Tibial artery (tissue), 4 donors: ENCODE measurements around the gene TDRD10.

Experiments used
- DNase-seq, 2 donors: peaks; one replicate each; pipeline ENCODE4 v3.0.0-alpha.2; 2019
- H3K27ac ChIP-seq, 2 donors: fragments of 200-600 bp; sonication (generic) in 1 of 2; 1 replicate in 1 of 2; 2 replicates in 1 of 2; pipeline ENCODE4 v1.5.1; 2018 to 2019; ENCODE audit warnings: mild to moderate bottlenecking in 1 of 2
- H3K27me3 ChIP-seq, 2 donors: fragments of 200-600 bp; sonication (generic) in 1 of 2; one replicate each; pipeline versions ENCODE4 v1.5.1 to v1.6.0; 2016 to 2019
- H3K36me3 ChIP-seq, 3 donors: fragments of 200-600 bp; sonication (generic) in 2 of 3; one replicate each; pipeline ENCODE4 v1.5.1; 2016 to 2019; ENCODE audit warnings: mild to moderate bottlenecking in 2 of 3
- H3K4me1 ChIP-seq, 4 donors: fragments of 200-600 bp; sonication (generic) in 2 of 4; 1 replicate in 3 of 4; 2 replicates in 1 of 4; pipeline ENCODE4 v1.5.1; 2016 to 2019
- H3K4me3 ChIP-seq, 2 donors: fragments of 200-600 bp; sonication (generic) in 1 of 2; 1 replicate in 1 of 2; 2 replicates in 1 of 2; pipeline ENCODE4 v1.5.1; 2018 to 2019; ENCODE audit warnings: mild to moderate bottlenecking in 2 of 2
- H3K9me3 ChIP-seq, 3 donors: fragments of 200-600 bp; sonication (generic) in 1 of 3; one replicate each; pipeline ENCODE4 v1.5.1; 2016 to 2019
- intact Hi-C: fragments of 100-400 bp; cut with DNase I; formaldehyde crosslinking; loops from one replicate; pipeline ENCODE4 v1.15.0; 2023; ENCODE audit warnings: low total_unique reads
- TF ChIP-seq, protein P1 (sequence below), 2 experiments: fragments of 200-600 bp in 1 of 2; fragments of 450-650 bp in 1 of 2; IDR thresholded peaks; one replicate each; pipeline ENCODE4 v1.5.1; 2017 to 2019; ENCODE audit warnings: antibody characterized with exemption in 2 of 2, mild to moderate bottlenecking in 1 of 2, moderate library complexity in 1 of 2

Gene TDRD10

DNA sequence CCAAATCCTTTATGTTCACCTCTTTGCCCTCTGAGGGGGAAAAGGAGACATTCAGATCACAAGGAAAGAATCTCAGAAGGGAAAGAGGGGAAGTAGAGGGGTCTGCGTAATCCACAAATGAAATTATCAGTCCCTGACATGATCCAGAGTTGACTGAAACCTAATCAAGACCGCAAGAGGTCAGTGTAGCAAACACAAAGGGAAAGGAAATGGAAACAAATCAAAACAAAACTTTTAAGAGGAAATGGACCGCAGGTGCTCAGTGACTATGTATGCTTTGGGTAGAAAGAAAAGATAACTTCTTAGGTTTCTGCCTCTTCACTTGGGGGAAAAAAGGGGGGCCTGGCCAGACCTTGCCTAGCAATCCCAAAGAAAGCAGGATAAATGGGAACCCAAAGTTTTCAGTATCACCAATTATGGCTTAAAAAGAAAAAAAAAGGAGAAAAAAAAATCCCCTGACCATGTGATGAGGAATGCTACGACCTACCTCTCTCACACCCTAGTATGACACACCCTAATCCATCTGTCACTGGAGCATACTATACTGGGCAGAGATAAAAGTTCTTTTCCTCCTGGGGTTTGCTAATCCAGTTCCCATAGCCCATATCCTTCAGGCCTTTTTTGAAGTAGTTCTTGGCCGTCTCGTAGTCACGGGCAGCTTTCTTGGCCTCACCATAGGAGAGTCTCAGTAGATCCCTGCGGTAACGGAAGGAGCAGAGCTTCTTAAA, 82.4 kb downstream of the TDRD10 start:
- peak in 1 of 2 donors; percentile 6 for DNase-seq
- H3K36me3 ChIP-seq: peaks cover 83 to 100% (median 98%) of the 10 kb centered on the region in 3 donors
- H3K27ac ChIP-seq: no peak overlapping the region
- H3K27me3 ChIP-seq: no peaks in the 10 kb centered on the region
- no peaks in the 10 kb centered on the region for H3K4me1 ChIP-seq
- H3K4me3 ChIP-seq: no peak overlapping the region
- TF ChIP-seq, protein P1, sequence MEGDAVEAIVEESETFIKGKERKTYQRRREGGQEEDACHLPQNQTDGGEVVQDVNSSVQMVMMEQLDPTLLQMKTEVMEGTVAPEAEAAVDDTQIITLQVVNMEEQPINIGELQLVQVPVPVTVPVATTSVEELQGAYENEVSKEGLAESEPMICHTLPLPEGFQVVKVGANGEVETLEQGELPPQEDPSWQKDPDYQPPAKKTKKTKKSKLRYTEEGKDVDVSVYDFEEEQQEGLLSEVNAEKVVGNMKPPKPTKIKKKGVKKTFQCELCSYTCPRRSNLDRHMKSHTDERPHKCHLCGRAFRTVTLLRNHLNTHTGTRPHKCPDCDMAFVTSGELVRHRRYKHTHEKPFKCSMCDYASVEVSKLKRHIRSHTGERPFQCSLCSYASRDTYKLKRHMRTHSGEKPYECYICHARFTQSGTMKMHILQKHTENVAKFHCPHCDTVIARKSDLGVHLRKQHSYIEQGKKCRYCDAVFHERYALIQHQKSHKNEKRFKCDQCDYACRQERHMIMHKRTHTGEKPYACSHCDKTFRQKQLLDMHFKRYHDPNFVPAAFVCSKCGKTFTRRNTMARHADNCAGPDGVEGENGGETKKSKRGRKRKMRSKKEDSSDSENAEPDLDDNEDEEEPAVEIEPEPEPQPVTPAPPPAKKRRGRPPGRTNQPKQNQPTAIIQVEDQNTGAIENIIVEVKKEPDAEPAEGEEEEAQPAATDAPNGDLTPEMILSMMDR (IDR thresholded peaks at IDR 0.05): no peak
- no peaks in the 10 kb centered on the region for H3K9me3 ChIP-seq
- intact Hi-C loops: no loop called here

GRCh38 chr1:154586231-154586630, 84.2 kb downstream of the TDRD10 start:
- Histone ChIP-seq H3K36me3 (peaks cover 94 to 100% (median 98%) of the 10 kb centered on the region in 3 donors), H3K4me1 (no peaks in the 10 kb centered on the region), H3K27me3 (no peaks in the 10 kb centered on the region), H3K4me3 (no peak overlapping the region), H3K9me3 (no peaks in the 10 kb centered on the region), H3K27ac (no peak overlapping the region)
- no peak for DNase-seq
- intact Hi-C loops: no loop called here
- TF ChIP-seq, protein P1 (IDR thresholded peaks at IDR 0.05): no peak

DNA sequence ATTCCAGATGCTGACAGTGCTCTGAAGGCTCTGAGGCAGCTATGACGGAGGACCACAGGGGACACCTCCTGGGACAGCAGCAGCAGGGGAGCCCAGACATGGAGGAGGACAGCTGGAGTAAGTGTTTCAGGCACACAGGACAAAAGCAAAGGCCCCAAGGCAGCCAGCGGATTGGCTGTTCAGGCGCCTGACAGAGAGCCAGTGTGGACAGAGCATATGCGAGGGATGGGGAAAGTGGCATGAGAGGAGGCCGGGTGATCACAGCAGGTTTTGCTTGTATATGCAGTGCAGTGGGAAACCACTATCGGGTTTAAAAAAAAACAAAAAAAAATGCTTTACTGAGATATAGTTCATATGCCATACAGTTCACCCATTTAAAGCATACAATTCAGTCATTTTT, 84.6 kb downstream of the TDRD10 start:
- no peaks in the 10 kb centered on the region for H3K9me3 ChIP-seq
- no peak overlapping the region for H3K27ac ChIP-seq
- H3K4me3 ChIP-seq: no peak overlapping the region
- TF ChIP-seq, protein P1 (IDR thresholded peaks at IDR 0.05): no peak
- H3K27me3 ChIP-seq: no peaks in the 10 kb centered on the region
- no peaks in the 10 kb centered on the region for H3K4me1 ChIP-seq
- no peak for DNase-seq
- H3K36me3 ChIP-seq: peaks cover 96 to 100% (median 100%) of the 10 kb centered on the region in 3 donors
- intact Hi-C loops: no loop called here

DNA sequence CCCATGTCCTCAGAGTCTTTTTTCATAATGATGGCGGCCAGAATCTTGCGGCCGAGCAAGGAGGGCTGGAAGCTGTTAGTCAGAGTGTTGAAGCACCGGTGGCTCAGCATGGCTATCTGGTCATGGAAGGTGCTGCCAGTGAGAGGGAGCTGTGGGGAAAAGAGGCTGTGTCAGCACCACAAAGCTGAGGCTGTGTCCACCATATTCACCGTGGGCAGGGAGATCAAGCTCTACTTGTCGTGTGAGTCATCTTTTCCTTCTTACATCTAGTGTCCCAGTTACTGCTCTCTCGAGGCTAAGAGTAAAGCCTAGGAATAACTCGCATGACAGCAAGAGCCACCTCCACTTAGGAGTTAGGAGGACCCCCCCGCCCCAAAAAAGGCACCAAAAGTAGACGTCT, 87.8 kb downstream of the TDRD10 start:
- intact Hi-C loops: no loop called here
- TF ChIP-seq, protein P1 (IDR thresholded peaks at IDR 0.05): no peak
- Histone ChIP-seq H3K4me1 (no peaks in the 10 kb centered on the region), H3K4me3 (no peak overlapping the region), H3K27me3 (no peaks in the 10 kb centered on the region), H3K9me3 (no peaks in the 10 kb centered on the region), H3K27ac (no peak overlapping the region), H3K36me3 (peaks cover 92 to 99% (median 98%) of the 10 kb centered on the region in 3 donors)
- DNase-seq: no peak

DNA sequence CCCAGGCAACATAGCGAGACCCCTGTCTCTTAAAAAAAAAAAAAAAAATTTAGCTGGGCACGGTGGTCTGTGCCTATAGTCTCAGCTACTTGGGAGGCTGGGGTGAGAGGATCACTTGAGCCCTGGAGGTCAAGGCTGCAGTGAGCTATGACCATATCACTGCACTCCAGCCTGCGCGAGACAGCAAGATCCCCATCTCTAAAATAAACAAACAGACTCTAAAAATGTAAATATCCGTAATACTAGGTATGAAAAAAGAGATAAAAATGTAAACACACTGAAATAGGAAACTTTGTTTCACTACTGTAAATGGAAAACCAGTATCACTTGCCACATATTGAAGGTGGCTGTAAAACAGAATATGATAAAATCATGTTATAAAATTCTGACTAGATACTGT, 88.7 kb downstream of the TDRD10 start:
- no peak overlapping the region for H3K4me3 ChIP-seq
- H3K27ac ChIP-seq: no peak overlapping the region
- TF ChIP-seq, protein P1 (IDR thresholded peaks at IDR 0.05): no peak
- no peak for DNase-seq
- no peaks in the 10 kb centered on the region for H3K4me1 ChIP-seq
- H3K27me3 ChIP-seq: no peaks in the 10 kb centered on the region
- H3K9me3 ChIP-seq: no peaks in the 10 kb centered on the region
- H3K36me3 ChIP-seq: peaks cover 92 to 99% (median 97%) of the 10 kb centered on the region in 3 donors
- intact Hi-C loops: no loop called here
